HepG2 (cell line): ENCODE results near the gene SYNE2. TPM values are rescaled to one million over a fixed set of nuclear protein-coding genes. Genes with fewer than 3 reads are reported as not detected.
"Not testable (repeated sequence)": the region's sequence is repeated elsewhere in the genome, so short reads cannot be mapped to it uniquely, and the experiment has no call there.

Experiments
- ATAC-seq: fragments of 200-7000 bp; cut with Tn5 transposase; 3 replicates; pipeline ENCODE4 v1.9.1; 2020; ENCODE audit warnings: mild to moderate bottlenecking, moderate library complexity
- BruUV-seq: library from RNA; stranded (reverse); fragments of 400-500 nt; replicated peaks from 2 replicates; lab custom pipeline; 2021; lab: Mats Ljungman, UMichigan
- CTCF ChIA-PET: fragments of 300-600 bp; formaldehyde crosslinking; extraction: SDS; loops from one replicate; lab custom pipeline; 2021; ENCODE audit warnings: low total read pairs, inconsistent platforms, low intra/inter-chr PET ratio; lab: Yijun Ruan, JAX
- POLR2A ChIA-PET: fragments of 350-600 bp; sonication (Branson Sonifier 250); formaldehyde crosslinking; loops from one replicate; lab custom pipeline; 2020; ENCODE audit warnings: antibody characterized with exemption, inconsistent platforms; lab: Yijun Ruan, JAX
- DNase-seq: peaks from one replicate; pipeline ENCODE4 v3.0.0-alpha.2; 2015; ENCODE audit warnings: low spot score
- FAIRE-seq: peaks from 3 replicates; lab custom pipeline; 2011; peaks lifted over from hg19 to GRCh38; lab: Jason Lieb, UNC
- H2AFZ ChIP-seq: one replicate; pipeline ENCODE4 v1.6.1; 2011; ENCODE audit warnings: low read length, inconsistent platforms
- H3K27ac ChIP-seq: fragments of 300-600 bp; 3 replicates; pipeline ENCODE4 v1.8.0; 2011; ENCODE audit warnings: mixed run types, mild to moderate bottlenecking, mixed read lengths, low read length, inconsistent platforms; ENCODE audit not compliant: insufficient read depth; ENCODE audit errors: extremely low read length
- H3K27me3 ChIP-seq, 2 experiments: fragments of 200-600 bp in 1 of 2; 2 replicates in 1 of 2; 3 replicates in 1 of 2; pipeline versions ENCODE4 v1.6.0 to v1.8.0; 2011; ENCODE audit warnings: low read length in 2 of 2, mild to moderate bottlenecking in 2 of 2, moderate library complexity in 2 of 2, inconsistent platforms in 1 of 2; ENCODE audit not compliant: insufficient read depth in 2 of 2, control insufficient read depth in 1 of 2
- H3K36me3 ChIP-seq, 2 experiments: fragments of 200-600 bp in 1 of 2; replicated peaks in 1 of 2; 2 replicates in 1 of 2; 3 replicates in 1 of 2; pipeline versions ENCODE4 v1.5.1 to v1.8.0; 2011; ENCODE audit warnings: low read length in 2 of 2, inconsistent platforms in 1 of 2; ENCODE audit not compliant: insufficient read depth in 2 of 2, control insufficient read depth in 1 of 2
- H3K4me1 ChIP-seq: 2 replicates; pipeline ENCODE4 v1.5.1; 2012; ENCODE audit warnings: low read length, inconsistent platforms; ENCODE audit not compliant: insufficient read depth
- H3K4me2 ChIP-seq: 2 replicates; pipeline ENCODE4 v1.6.0; 2011; ENCODE audit warnings: low read depth, low read length, inconsistent platforms
- H3K4me3 ChIP-seq, 3 experiments: fragments of 200-600 bp in 1 of 3; sonication (generic), shearing (Covaris generic) in 1 of 3; replicated peaks in 1 of 3; 2 replicates each; pipeline ENCODE4 v1.5.1; 2011 to 2016; ENCODE audit warnings: low read length in 3 of 3, inconsistent platforms in 2 of 3, low read depth in 2 of 3, mild to moderate bottlenecking in 2 of 3, control low read depth in 1 of 3, mixed read lengths in 1 of 3; ENCODE audit not compliant: insufficient read depth in 1 of 3
- H3K79me2 ChIP-seq: one replicate; pipeline ENCODE4 v1.6.1; 2011; ENCODE audit warnings: low read length, inconsistent platforms; ENCODE audit not compliant: insufficient read depth
- H3K9ac ChIP-seq: 2 replicates; pipeline ENCODE4 v1.6.0; 2011; ENCODE audit warnings: mild to moderate bottlenecking, low read depth, low read length, inconsistent platforms; ENCODE audit not compliant: insufficient read depth
- H3K9me3 ChIP-seq: 2 replicates; pipeline ENCODE4 v1.5.1; 2012; ENCODE audit warnings: mild to moderate bottlenecking, low read length
- H4K20me1 ChIP-seq: 2 replicates; pipeline ENCODE4 v1.6.0; 2011; ENCODE audit warnings: inconsistent platforms, mild to moderate bottlenecking, low read length, moderate library complexity; ENCODE audit not compliant: insufficient read depth
- BRD4 ChIP-seq: sonication (generic); formaldehyde crosslinking; IDR thresholded peaks from 2 replicates; pipeline ENCODE4 v1.4.0; 2020; ENCODE audit warnings: missing genetic modification reagents
- CEBPB ChIP-seq: IDR thresholded peaks from 2 replicates; pipeline ENCODE4 v1.6.1; 2011; ENCODE audit warnings: low read depth, low read length, improper control_type of control experiment, borderline replicate concordance
- CEBPG ChIP-seq: IDR thresholded peaks from 2 replicates; pipeline ENCODE4 v1.6.1; 2016
- NR1H2 ChIP-seq: sonication (generic); formaldehyde crosslinking; IDR thresholded peaks from 2 replicates; pipeline ENCODE4 v1.8.1; 2022; ENCODE audit warnings: low read depth, missing genetic modification reagents, borderline replicate concordance
- PAX8 ChIP-seq: sonication (generic); formaldehyde crosslinking; IDR thresholded peaks from 2 replicates; pipeline ENCODE4 v1.8.0; 2022; ENCODE audit warnings: mild to moderate bottlenecking, missing genetic modification reagents, borderline replicate concordance
- SP4 ChIP-seq: sonication (generic); formaldehyde crosslinking; IDR thresholded peaks from 2 replicates; pipeline ENCODE4 v1.8.1; 2023; ENCODE audit warnings: mild to moderate bottlenecking, missing genetic modification reagents
- STAT6 ChIP-seq: sonication (generic); formaldehyde crosslinking; IDR thresholded peaks from 2 replicates; pipeline ENCODE4 v1.4.0; 2020; ENCODE audit warnings: missing genetic modification reagents, mild to moderate bottlenecking, borderline replicate concordance
- WGBS: methylation state at CpG from one replicate; pipeline ENCODE4 v1.1.6; 2017; ENCODE audit warnings: low lambda C conversion rate; 5-methylcytosine and 5-hydroxymethylcytosine counted together
- in situ Hi-C: cut with HindIII; loops from 2 replicates; pipeline ENCODE4 v1.10.0; 2017; ENCODE audit warnings: low pct_unique_long_range_greater_than_20kb; ENCODE audit not compliant: extremely low pct_ligation_motif_present
- intact Hi-C: fragments of 100-400 bp; cut with micrococcal nuclease; formaldehyde crosslinking; loops from one replicate; pipeline ENCODE4 v1.10.0; 2022; ENCODE audit not compliant: unreplicated experiment
- polyA plus RNA-seq, 8 experiments: library from polyadenylated mRNA; depleted of rRNA in 3 of 8; stranded (reverse) in 7 of 8; unstranded in 1 of 8; fragments of >200 nt; fragmentation: Illumina TruSeq in 4 of 8; extraction: Trizol in 4 of 8; gene quantifications; 2 replicates each; pipeline versions ENCODE4 v1.2.1 to v1.2.3, GENCODE V29; 2011 to 2016; ENCODE audit warnings: low read depth in 4 of 8, missing spikeins in 1 of 8, mixed read lengths in 1 of 8; ENCODE audit not compliant: insufficient read depth in 1 of 8
- total RNA-seq, 5 experiments: library from RNA; depleted of rRNA; stranded (reverse); fragments of >200 nt; fragmentation: Illumina TruSeq; extraction: Trizol; gene quantifications; 2 replicates each; pipeline ENCODE4 v1.2.3, GENCODE V29; 2016; ENCODE audit warnings: low read depth in 1 of 5

The SYNE2 gene
- total and polyA plus RNA-seq, 2 of the 13 experiments (the other 11 are each of a cell fraction or from before 2014, with no cell fraction given): 6.2 to 13.3 TPM

- TF ChIP-seq STAT6 (CRISPR knock-in tag): no peak
- no peak for TF ChIP-seq BRD4 (CRISPR knock-in tag)
- TF ChIP-seq PAX8 (CRISPR knock-in tag): no peak
- no peak for TF ChIP-seq NR1H2 (CRISPR knock-in tag)
- no peak for TF ChIP-seq SP4 (CRISPR knock-in tag)
These were observed 15.4 kb downstream of the SYNE2 start (continued) for GRCh38 chr14:63867933-63868921.

DNA sequence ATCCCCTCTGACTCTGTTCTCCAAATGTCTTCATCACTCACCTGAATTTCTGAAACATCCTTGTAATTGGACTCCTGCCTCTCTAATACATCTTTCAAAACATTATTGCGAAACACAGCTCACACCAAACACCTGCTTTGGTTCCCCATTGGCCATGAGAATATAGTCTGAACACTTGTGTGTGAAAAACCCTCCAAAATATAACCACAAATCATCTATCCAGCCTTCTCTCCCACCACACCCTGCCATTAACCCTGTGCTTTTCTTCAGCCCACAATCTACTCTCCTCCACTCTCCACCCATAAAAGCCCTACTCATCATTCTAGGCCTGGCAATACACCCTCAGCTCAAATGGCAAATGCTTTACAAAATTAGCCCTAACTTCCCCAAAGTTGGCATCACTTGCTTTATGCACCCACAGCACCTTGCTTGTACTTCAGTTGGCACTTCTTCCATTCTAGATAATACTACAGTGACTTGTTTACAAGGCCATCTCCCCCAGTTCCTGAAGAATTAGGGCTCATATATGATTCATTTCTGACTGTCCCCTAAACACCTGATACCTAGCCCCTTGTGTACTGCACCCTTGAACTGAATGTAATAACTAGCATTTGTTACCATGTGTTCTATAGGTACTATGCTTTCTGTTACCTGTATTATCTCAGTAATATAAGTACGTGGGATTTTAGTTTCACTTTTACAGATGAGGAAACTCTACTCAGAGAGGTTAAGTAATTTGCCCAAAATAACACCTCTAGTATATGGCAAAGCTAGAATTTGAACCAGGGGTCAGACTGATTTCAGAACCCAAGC is 17.3 kb downstream of the SYNE2 start:
- CTCF ChIA-PET, H3K4me1 ChIP-seq, H3K9ac ChIP-seq, in situ Hi-C loops, ATAC-seq, H3K79me2 ChIP-seq, H3K27ac ChIP-seq, POLR2A ChIA-PET, H3K36me3 ChIP-seq, intact Hi-C loops, BruUV-seq, H3K9me3 ChIP-seq, H3K4me2 ChIP-seq, H4K20me1 ChIP-seq, H3K4me3 ChIP-seq, H2AFZ ChIP-seq, DNase-seq, H3K27me3 ChIP-seq: not testable (repeated sequence)
- 90% methylated on average over 1 of the region's 2 CpGs for WGBS
- FAIRE-seq: peak; percentile 39
- TF ChIP-seq CEBPB (peak; percentile 90), CEBPG (CRISPR knock-in tag) (peak; percentile 34)

DNA sequence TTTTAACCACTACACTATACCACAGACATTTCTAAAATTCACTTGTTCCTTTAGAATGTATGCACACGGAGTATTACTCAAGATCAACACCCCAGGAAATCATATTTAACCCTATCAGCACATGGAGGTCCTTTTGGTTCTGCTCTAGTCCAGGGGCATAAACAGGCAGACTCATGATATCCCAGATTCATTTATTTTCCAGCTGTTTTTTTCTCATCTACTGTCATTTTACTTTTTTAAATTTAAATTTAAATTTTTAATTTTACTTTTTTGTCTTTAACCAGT is 17.9 kb downstream of the SYNE2 start:
- H3K27me3 ChIP-seq, H2AFZ ChIP-seq, H3K36me3 ChIP-seq, H3K4me3 ChIP-seq, H3K79me2 ChIP-seq, CTCF ChIA-PET, H3K4me2 ChIP-seq, FAIRE-seq, DNase-seq, POLR2A ChIA-PET, H4K20me1 ChIP-seq, in situ Hi-C loops, ATAC-seq, H3K9me3 ChIP-seq, H3K4me1 ChIP-seq, H3K9ac ChIP-seq, BruUV-seq, intact Hi-C loops, H3K27ac ChIP-seq: not testable (repeated sequence)
- 0% methylated on average over 1 of the region's 1 CpG for WGBS
